H54 (cell line): ENCODE results near the gene FANCI.

ENCODE experiments used
- DNase-seq: peaks from one replicate; pipeline ENCODE4 v3.0.0; 2011; ENCODE audit warnings: low spot score, mixed read lengths; ENCODE audit not compliant: insufficient read length
- FAIRE-seq: peaks from 3 replicates; lab custom pipeline; 2011; peaks lifted over from hg19 to GRCh38; lab: Jason Lieb, UNC
- POLR2A ChIP-seq: IDR thresholded peaks from 2 replicates; pipeline ENCODE4 v1.6.1; 2011; ENCODE audit warnings: low read depth, mild to moderate bottlenecking, low read length

Gene FANCI

DNA sequence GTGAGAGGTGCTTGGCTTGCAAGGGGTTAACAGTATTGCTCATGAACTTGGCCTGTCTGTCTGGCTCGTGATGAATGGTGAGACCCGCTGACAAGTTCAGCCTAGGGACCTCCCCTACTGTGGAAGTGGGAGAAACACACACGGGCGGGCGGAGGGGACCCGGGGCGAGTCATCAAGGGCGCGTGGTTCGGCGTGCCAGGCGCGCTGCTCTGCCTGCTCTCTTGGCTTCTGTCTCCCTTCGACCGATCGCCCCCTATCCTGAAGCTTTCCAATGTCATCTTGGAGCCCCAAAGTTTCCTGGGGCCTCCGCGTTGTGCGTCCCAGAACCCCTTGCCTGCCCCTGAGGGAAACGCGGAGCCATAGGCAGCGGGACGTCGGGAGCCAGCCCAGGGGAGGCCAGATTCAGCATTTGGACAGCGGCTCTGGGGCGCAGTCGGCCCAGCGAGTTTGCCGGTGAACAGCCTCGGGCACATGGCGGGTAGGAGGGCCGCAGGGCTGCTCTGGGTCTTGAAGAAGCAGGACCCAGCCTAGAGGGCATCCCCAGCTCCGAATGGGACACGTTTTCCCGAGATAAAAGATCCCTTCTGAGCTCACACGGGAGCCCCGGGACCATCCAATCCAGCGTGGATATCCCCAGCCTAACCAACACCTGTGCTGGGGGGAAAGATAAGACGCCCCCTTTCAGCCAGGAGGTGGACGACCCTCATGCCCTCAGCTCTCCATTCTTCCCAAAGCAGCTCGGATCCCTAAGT, 117.8 kb downstream of the FANCI start:
- FAIRE-seq (no peak), DNase-seq (peak; percentile 63)
- TF ChIP-seq POLR2A = no peak

- TF ChIP-seq POLR2A = no peak
- FAIRE-seq (no peak), DNase-seq (no peak)
These were observed 118.7 kb downstream of the FANCI start for GRCh38 chr15:89362203-89363101.

- no peak for TF ChIP-seq POLR2A
- DNase-seq (no peak), FAIRE-seq (no peak)
These were observed 119.4 kb downstream of the FANCI start for GRCh38 chr15:89363133-89363532.

DNA sequence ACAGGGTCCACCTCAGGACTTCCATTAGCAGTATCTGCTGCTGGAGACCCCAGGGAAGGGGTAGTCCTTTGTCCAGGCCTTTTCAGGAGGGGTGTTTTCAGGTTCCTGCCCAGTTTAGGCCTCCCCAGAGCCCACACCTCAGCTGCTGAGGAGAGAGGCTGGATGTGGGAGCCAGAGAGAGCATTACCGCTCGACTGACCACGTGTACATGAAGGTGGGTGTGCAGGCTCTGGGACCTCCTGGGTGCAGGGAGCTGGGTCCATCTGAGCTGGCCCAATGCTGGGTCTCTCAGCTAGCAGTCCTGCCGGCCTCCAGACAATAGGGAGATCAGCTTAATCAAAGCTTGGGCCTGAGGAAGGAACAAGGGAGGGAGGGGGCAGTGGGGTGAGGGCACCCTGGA, 120.0 kb downstream of the FANCI start:
- no peak for TF ChIP-seq POLR2A
- FAIRE-seq (no peak), DNase-seq (no peak)

GRCh38 chr15:89364341-89364740, 120.6 kb downstream of the FANCI start:
- FAIRE-seq = no peak
- no peak for TF ChIP-seq POLR2A
- DNase-seq = no peak

GRCh38 chr15:89364741-89365450, 121.1 kb downstream of the FANCI start:
- no peak for DNase-seq

DNA sequence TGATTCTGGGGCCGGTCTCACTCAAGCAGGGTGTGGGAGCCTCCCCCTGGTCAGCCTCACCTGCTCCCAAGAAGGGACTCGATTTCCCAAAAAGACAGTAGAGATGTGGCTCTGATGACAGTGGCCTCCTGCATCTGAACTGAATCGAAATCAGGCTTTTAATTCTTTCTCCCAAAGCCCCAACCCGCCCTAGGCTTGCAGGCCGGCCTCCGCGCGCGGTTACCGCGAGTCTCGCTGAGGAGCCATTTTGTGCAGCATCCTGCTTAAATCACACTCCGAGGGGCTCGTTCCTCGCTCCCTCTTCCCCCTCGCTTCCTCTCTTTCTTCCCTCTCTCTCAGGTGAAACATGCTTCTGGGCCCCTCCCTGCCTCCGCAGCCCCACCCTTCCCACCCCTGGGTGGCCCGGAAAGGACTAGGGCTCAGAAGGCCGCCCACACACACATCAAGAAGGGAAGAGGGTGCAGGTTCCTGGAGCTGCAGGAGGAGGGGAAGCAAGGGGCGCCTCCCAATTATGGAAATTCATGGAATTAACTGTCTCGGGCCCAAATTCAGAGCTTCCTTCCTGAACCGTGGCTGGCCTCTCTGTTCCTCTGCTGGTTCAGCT, 121.8 kb downstream of the FANCI start:
- no peak for TF ChIP-seq POLR2A
- FAIRE-seq (no peak), DNase-seq (no peak)

More at GRCh38 chr15:89364741-89365450, 121.1 kb downstream of the FANCI start:
- no peak for FAIRE-seq
- no peak for TF ChIP-seq POLR2A
